Activated CD8-positive, alpha-beta memory T cell treated with anti-CD3 and anti-CD28 coated beads for 48 hours (primary cell): ENCODE measurements around the gene APP.
"Not testable (repeated sequence)": the region's sequence is repeated elsewhere in the genome, so short reads cannot be mapped to it uniquely, and the experiment has no call there.

Experiments
- DNase-seq, 3 experiments: peaks; one replicate each; pipeline ENCODE4 v3.0.0-alpha.2; 2020; ENCODE audit warnings: low read depth in 2 of 3, low spot score in 2 of 3

APP gene

GRCh38 chr21:26025536-26026512 lies 144.7 kb downstream of the APP start:
- DNase-seq: no peak

- DNase-seq: not testable (repeated sequence)
Observed at GRCh38 chr21:26023406-26023805, 147.2 kb downstream of the APP start.

GRCh38 chr21:26022598-26023337 lies 147.8 kb downstream of the APP start:
- not testable (repeated sequence) for DNase-seq

GRCh38 chr21:26020510-26020909 lies 150.1 kb downstream of the APP start:
- DNase-seq: no peak

GRCh38 chr21:26020081-26020480 lies 150.5 kb downstream of the APP start:
- DNase-seq: no peak

- DNase-seq: no peak
Observed at GRCh38 chr21:26019236-26019635, 151.3 kb downstream of the APP start.

- no peak for DNase-seq
Observed at GRCh38 chr21:26013970-26014369, 156.6 kb downstream of the APP start.

GRCh38 chr21:26012482-26012881 lies 158.1 kb downstream of the APP start:
- not testable (repeated sequence) for DNase-seq

- DNase-seq: no peak
Observed at GRCh38 chr21:26011292-26011940, 159.2 kb downstream of the APP start.

GRCh38 chr21:26007951-26008498 lies 162.5 kb downstream of the APP start:
- DNase-seq: no peak

- DNase-seq: no peak
Observed at GRCh38 chr21:26005464-26005863, 165.1 kb downstream of the APP start.

- DNase-seq: no peak
Observed at GRCh38 chr21:26003404-26003803, 167.2 kb downstream of the APP start.

- no peak for DNase-seq
Observed at GRCh38 chr21:26001356-26001755, 169.2 kb downstream of the APP start.

GRCh38 chr21:25999921-26000582 lies 170.5 kb downstream of the APP start:
- DNase-seq: no peak

- no peak for DNase-seq
Observed at GRCh38 chr21:25997788-25998611, 172.6 kb downstream of the APP start.

GRCh38 chr21:25995278-25995677 lies 175.3 kb downstream of the APP start:
- no peak for DNase-seq

GRCh38 chr21:25994758-25995163 lies 175.8 kb downstream of the APP start:
- DNase-seq: no peak

GRCh38 chr21:25988738-25989137 lies 181.8 kb downstream of the APP start:
- no peak for DNase-seq

GRCh38 chr21:25987531-25987930 lies 183.0 kb downstream of the APP start:
- no peak for DNase-seq

- DNase-seq: no peak
Observed at GRCh38 chr21:25986928-25987327, 183.6 kb downstream of the APP start.
